IMR-90 (cell line): ENCODE data around the gene FRMPD3. TPM values are rescaled to one million over a fixed set of nuclear protein-coding genes. Genes with fewer than 3 reads are reported as not detected.

Source experiments
- ATAC-seq: fragments of 200-7000 bp; cut with Tn5 transposase; 2 replicates; pipeline ENCODE4 v1.9.1; 2020; ENCODE audit warnings: low read depth, mild to moderate bottlenecking, moderate library complexity
- BruUV-seq: library from RNA; stranded (reverse); fragments of 400-500 nt; replicated peaks from 2 replicates; lab custom pipeline; 2021; lab: Mats Ljungman, UMichigan
- CTCF ChIA-PET: fragments of 300-600 bp; formaldehyde crosslinking; extraction: SDS; loops from one replicate; lab custom pipeline; 2021; ENCODE audit warnings: antibody characterized with exemption; lab: Yijun Ruan, JAX
- POLR2A ChIA-PET: fragments of 300-600 bp; sonication (Branson Sonifier 250); formaldehyde crosslinking; loops from one replicate; lab custom pipeline; 2022; ENCODE audit warnings: antibody characterized with exemption; ENCODE audit not compliant: unreplicated experiment; lab: Charles Lee
- DNase-seq: peaks from one replicate; pipeline ENCODE4 v3.0.0; 2013
- H2AFZ ChIP-seq: replicated peaks from 2 replicates; pipeline ENCODE3; 2013; ENCODE audit warnings: low read length, mild to moderate bottlenecking; ENCODE audit not compliant: poor library complexity
- H2AK5ac ChIP-seq: 2 replicates; pipeline ENCODE4 v1.6.1; 2013; ENCODE audit warnings: low read depth, low read length, inconsistent platforms
- H2AK9ac ChIP-seq: replicated peaks from 2 replicates; pipeline ENCODE3; 2013; ENCODE audit warnings: mild to moderate bottlenecking, low read depth, low read length, moderate library complexity; ENCODE audit not compliant: poor library complexity
- H2BK120ac ChIP-seq: 2 replicates; pipeline ENCODE4 v1.6.1; 2013; ENCODE audit warnings: low read depth, low read length, inconsistent platforms
- H2BK15ac ChIP-seq: 3 replicates; pipeline ENCODE4 v1.6.1; 2013; ENCODE audit warnings: low read depth, low read length, inconsistent platforms
- H2BK20ac ChIP-seq: 2 replicates; pipeline ENCODE4 v1.6.1; 2013; ENCODE audit warnings: low read depth, mild to moderate bottlenecking, inconsistent platforms, low read length, moderate library complexity
- H2BK5ac ChIP-seq: 2 replicates; pipeline ENCODE4 v1.6.1; 2013; ENCODE audit warnings: mild to moderate bottlenecking, low read depth, low read length, inconsistent platforms; ENCODE audit not compliant: poor library complexity, severe bottlenecking
- H3K14ac ChIP-seq: replicated peaks from 2 replicates; pipeline ENCODE4 v1.6.1; 2013; ENCODE audit warnings: low read depth, low read length, inconsistent platforms
- H3K18ac ChIP-seq: 2 replicates; pipeline ENCODE4 v1.6.1; 2013; ENCODE audit warnings: low read depth, low read length, control low read depth
- H3K23ac ChIP-seq: 2 replicates; pipeline ENCODE4 v1.6.1; 2013; ENCODE audit warnings: low read depth, low read length, inconsistent platforms
- H3K27ac ChIP-seq: 2 replicates; pipeline ENCODE4 v1.5.1; 2013; ENCODE audit warnings: mild to moderate bottlenecking, control low read depth, low read length; ENCODE audit not compliant: insufficient read depth
- H3K27me3 ChIP-seq: 2 replicates; pipeline ENCODE4 v1.6.1; 2013; ENCODE audit warnings: low read length; ENCODE audit not compliant: control insufficient read depth, insufficient read depth
- H3K36me3 ChIP-seq: 2 replicates; pipeline ENCODE4 v1.6.1; 2013; ENCODE audit warnings: low read length, mixed read lengths; ENCODE audit not compliant: control insufficient read depth, insufficient read depth
- H3K4ac ChIP-seq: 2 replicates; pipeline ENCODE4 v1.6.1; 2013; ENCODE audit warnings: low read depth, low read length, inconsistent platforms
- H3K4me1 ChIP-seq: 2 replicates; pipeline ENCODE4 v1.6.1; 2013; ENCODE audit warnings: low read length, mixed read lengths; ENCODE audit not compliant: control insufficient read depth, insufficient read depth
- H3K4me2 ChIP-seq: 2 replicates; pipeline ENCODE4 v1.6.1; 2013; ENCODE audit warnings: low read depth, mild to moderate bottlenecking, control low read depth, low read length, moderate library complexity
- H3K4me3 ChIP-seq: 2 replicates; pipeline ENCODE4 v1.5.1; 2013; ENCODE audit warnings: low read depth, mild to moderate bottlenecking, control low read depth, low read length, moderate library complexity; ENCODE audit not compliant: insufficient read depth
- H3K56ac ChIP-seq: 2 replicates; pipeline ENCODE4 v1.6.1; 2013; ENCODE audit warnings: low read length, inconsistent platforms; ENCODE audit not compliant: insufficient read depth; ENCODE audit errors: extremely low read depth
- H3K79me1 ChIP-seq, 2 experiments: 2 replicates each; pipeline ENCODE4 v1.6.1; 2013; ENCODE audit warnings: low read length in 2 of 2, inconsistent platforms in 1 of 2, low read depth in 1 of 2
- H3K9ac ChIP-seq: 2 replicates; pipeline ENCODE4 v1.6.1; 2013; ENCODE audit warnings: low read depth, low read length, control low read depth
- H3K9me1 ChIP-seq: 2 replicates; pipeline ENCODE4 v1.6.1; 2013; ENCODE audit warnings: low read length, inconsistent platforms; ENCODE audit not compliant: insufficient read depth
- H3K9me3 ChIP-seq: 2 replicates; pipeline ENCODE4 v1.6.1; 2013; ENCODE audit warnings: low read length; ENCODE audit not compliant: control insufficient read depth, insufficient read depth
- H4K20me1 ChIP-seq: 2 replicates; pipeline ENCODE4 v1.6.1; 2013; ENCODE audit warnings: low read length, inconsistent platforms; ENCODE audit not compliant: insufficient read depth
- H4K5ac ChIP-seq: 2 replicates; pipeline ENCODE4 v1.6.1; 2013; ENCODE audit warnings: mild to moderate bottlenecking, low read depth, low read length, control low read depth
- H4K8ac ChIP-seq, 2 experiments: 2 replicates each; pipeline ENCODE4 v1.6.1; 2013; ENCODE audit warnings: low read depth in 2 of 2, low read length in 2 of 2, control low read depth in 1 of 2, inconsistent platforms in 1 of 2
- H4K91ac ChIP-seq: 2 replicates; pipeline ENCODE4 v1.6.1; 2013; ENCODE audit warnings: low read depth, low read length, inconsistent platforms; ENCODE audit not compliant: insufficient read depth
- MAFK ChIP-seq: IDR thresholded peaks from 2 replicates; pipeline ENCODE4 v1.6.1; 2012; ENCODE audit warnings: low read depth, low read length, improper control_type of control experiment
- MXI1 ChIP-seq: IDR thresholded peaks from 2 replicates; pipeline ENCODE4 v1.6.1; 2012; ENCODE audit warnings: low read depth, mild to moderate bottlenecking, low read length, moderate library complexity, borderline replicate concordance
- RAD21 ChIP-seq: IDR thresholded peaks from 2 replicates; pipeline ENCODE4 v1.6.1; 2012; ENCODE audit warnings: low read length, improper control_type of control experiment
- RFX5 ChIP-seq: IDR thresholded peaks from 2 replicates; pipeline ENCODE4 v1.8.0; 2012; ENCODE audit warnings: low read depth, mild to moderate bottlenecking, low read length, moderate library complexity
- USF2 ChIP-seq: fragments of 150-350 bp; IDR thresholded peaks from 2 replicates; pipeline ENCODE4 v1.6.1; 2017; ENCODE audit warnings: mild to moderate bottlenecking, antibody characterized with exemption, low read length, low read depth
- WGBS, 2 experiments: methylation state at CpG; one replicate each; pipeline versions ENCODE4 v1.1.5 to v1.1.7; 2013; ENCODE audit warnings: missing lambda C conversion rate in 2 of 2; ENCODE audit not compliant: insufficient read length in 1 of 2; ENCODE audit errors: extremely low coverage in 2 of 2; 5-methylcytosine and 5-hydroxymethylcytosine counted together
- dilution Hi-C: fragments of 300-500 bp; cut with HindIII; formaldehyde crosslinking; loops from one replicate; pipeline ENCODE4 v1.14.3; 2018; ENCODE audit warnings: low sequenced_read_pairs; ENCODE audit not compliant: unreplicated experiment
- in situ Hi-C: fragments of 300-500 bp; cut with MboI; formaldehyde crosslinking; loops from 3 replicates; pipeline ENCODE4 v1.14.3; 2019; ENCODE audit warnings: low sequenced_read_pairs, inconsistent platforms, mixed read lengths
- intact Hi-C: fragments of 100-400 bp; cut with micrococcal nuclease; formaldehyde crosslinking; loops from 2 replicates; pipeline ENCODE4 v1.10.0; 2022
- polyA plus RNA-seq, 3 experiments: library from polyadenylated mRNA; depleted of rRNA; stranded (reverse); fragments of >200 nt; gene quantifications; 2 replicates each; pipeline ENCODE4 v1.2.3, GENCODE V29; 2012; ENCODE audit warnings: low replicate concordance in 1 of 3
- total RNA-seq: library from RNA; depleted of rRNA; stranded (reverse); fragments of >200 nt; gene quantifications from 2 replicates; pipeline ENCODE4 v1.2.3, GENCODE V29; 2012

FRMPD3 gene
- total and polyA plus RNA-seq, 2 of the 4 experiments (the other 2 are of a cell fraction): under 0.01 to 0.19 TPM

- POLR2A ChIA-PET: no interaction called here
- in situ Hi-C loops: no loop called here
- peak; percentile 3 for DNase-seq
Observed at GRCh38 chrX:107429090-107429489, 20.4 kb upstream of the FRMPD3 start.

More at GRCh38 chrX:107429090-107429489, 20.4 kb upstream of the FRMPD3 start:
- Histone ChIP-seq H4K20me1 (no peaks in the 10 kb centered on the region), H3K9ac (no peak overlapping the region), H3K4me1 (no peaks in the 10 kb centered on the region), H4K8ac (no peak overlapping the region), H3K56ac (no peak overlapping the region), H2BK5ac (no peak overlapping the region), H2AK9ac (no peak overlapping the region), H3K18ac (no peak overlapping the region), H2AFZ (no peak overlapping the region), H3K27me3 (peaks cover 3% of the 10 kb centered on the region), H3K4me3 (no peak overlapping the region), H2BK120ac (no peak overlapping the region), H3K14ac (no peak overlapping the region), H3K79me1 (no peaks in the 10 kb centered on the region), H3K23ac (no peak overlapping the region), H2BK20ac (no peak overlapping the region), H4K91ac (no peak overlapping the region), H3K27ac (no peak overlapping the region), H3K9me1 (no peaks in the 10 kb centered on the region), H2BK15ac (no peak overlapping the region), H3K9me3 (peaks cover 4% of the 10 kb centered on the region; the same call in 1 of the 2 replicates), H2AK5ac (no peak overlapping the region), H3K4ac (no peak overlapping the region), H3K36me3 (no peaks in the 10 kb centered on the region), H3K4me2 (no peak overlapping the region), H4K5ac (no peak overlapping the region)
- dilution Hi-C loops: no loop called here
- no peak for ATAC-seq
- CTCF ChIA-PET: interaction anchor here (0.6 kb wide), 1 partner anchor 35 kb away, joined by 5 read pairs; no protein-coding TSS in a partner anchor
- WGBS, 2 experiments: no CpG with 5 or more reads among the region's 6 CpGs
- intact Hi-C loops: loop anchor here (5.0 kb wide), 1 partner anchor 402 kb away; no protein-coding TSS in a partner anchor
- TF ChIP-seq MXI1: no peak
- TF ChIP-seq USF2: no peak
- no peak for TF ChIP-seq RAD21
- TF ChIP-seq MAFK: no peak
- no peak for TF ChIP-seq RFX5
- BruUV-seq: no TSS peak
